Esophagus (tissue), 2 donors: Measurements from ENCODE around the gene SYT4. TPM values are rescaled to one million over a fixed set of nuclear protein-coding genes. Genes with fewer than 3 reads are reported as not detected.

ENCODE experiments used
- H3K27ac ChIP-seq, 2 donors: one replicate each; pipeline ENCODE4 v1.5.1; 2013; ENCODE audit warnings: low read depth in 2 of 2, mild to moderate bottlenecking in 2 of 2, inconsistent platforms in 1 of 2, low read length in 1 of 2, moderate library complexity in 1 of 2
- H3K27me3 ChIP-seq, 2 donors: one replicate each; pipeline ENCODE4 v1.6.1; 2013; ENCODE audit warnings: low read length in 2 of 2, control low read depth in 1 of 2, mild to moderate bottlenecking in 1 of 2; ENCODE audit not compliant: insufficient read depth in 2 of 2, control insufficient read depth in 1 of 2
- H3K36me3 ChIP-seq, 2 donors: one replicate each; pipeline ENCODE4 v1.6.1; 2013; ENCODE audit warnings: low read length in 1 of 2; ENCODE audit not compliant: control insufficient read depth in 2 of 2, insufficient read depth in 2 of 2
- H3K4me1 ChIP-seq, 2 donors: one replicate each; pipeline ENCODE4 v1.6.1; 2013; ENCODE audit warnings: low read length in 1 of 2; ENCODE audit not compliant: control insufficient read depth in 2 of 2, insufficient read depth in 2 of 2
- H3K4me3 ChIP-seq, 2 donors: one replicate each; pipeline ENCODE4 v1.5.1; 2013; ENCODE audit warnings: low read length in 2 of 2, mild to moderate bottlenecking in 2 of 2, low read depth in 1 of 2, moderate library complexity in 1 of 2
- H3K9me3 ChIP-seq, 2 donors: one replicate each; pipeline ENCODE4 v1.6.1; 2013; ENCODE audit warnings: mild to moderate bottlenecking in 2 of 2, low read depth in 1 of 2, low read length in 1 of 2, moderate library complexity in 1 of 2; ENCODE audit not compliant: control insufficient read depth in 2 of 2, insufficient read depth in 1 of 2
- WGBS, 2 donors: extraction: QIAGEN DNeasy Blood & Tissue Kit; methylation state at CpG; one replicate each; pipeline ENCODE4 v1.1.7; 2013; 5-methylcytosine and 5-hydroxymethylcytosine counted together
- polyA plus RNA-seq, 2 donors: library from polyadenylated mRNA; stranded (reverse); fragments of 200-250 nt; gene quantifications; one replicate each; pipeline ENCODE4 v1.2.3, GENCODE V29; 2013
- donor health status: healthy with polysubstance abuse.
- donor health status: Bipolar disorder and iron deficiency.

Gene SYT4
- polyA plus RNA-seq, 2 donors: 0.01 TPM; not detected in 1

GRCh38 chr18:43236921-43237320 is 40.4 kb downstream of the SYT4 start:
- Histone ChIP-seq H3K4me3 (no peak overlapping the region), H3K27ac (no peak overlapping the region), H3K9me3 (peaks cover 0 to 5% of the 10 kb centered on the region in 2 donors), H3K36me3 (no peaks in the 10 kb centered on the region), H3K27me3 (no peaks in the 10 kb centered on the region), H3K4me1 (no peaks in the 10 kb centered on the region)
- 48 to 57% methylated on average over 2 of the region's 2 CpGs for WGBS, 2 donors

- no peaks in the 10 kb centered on the region for H3K36me3 ChIP-seq
These were observed 42.4 kb downstream of the SYT4 start for GRCh38 chr18:43234889-43235288.

GRCh38 chr18:43222501-43222900 is 54.8 kb downstream of the SYT4 start:
- no peak overlapping the region for H3K4me3 ChIP-seq
- H3K27ac ChIP-seq: no peak overlapping the region
- no peaks in the 10 kb centered on the region for H3K27me3 ChIP-seq
- no peaks in the 10 kb centered on the region for H3K4me1 ChIP-seq
- 91 to 93% methylated on average over 2 of the region's 2 CpGs for WGBS, 2 donors
- no peaks in the 10 kb centered on the region for H3K36me3 ChIP-seq
- no peaks in the 10 kb centered on the region for H3K9me3 ChIP-seq

More at GRCh38 chr18:43234889-43235288, 42.4 kb downstream of the SYT4 start:
- H3K4me3 ChIP-seq: no peak overlapping the region
- peaks cover 0 to 5% of the 10 kb centered on the region in 2 donors for H3K9me3 ChIP-seq
- H3K27me3 ChIP-seq: no peaks in the 10 kb centered on the region
- 85 to 90% methylated on average over 2 of the region's 2 CpGs for WGBS, 2 donors
- no peak overlapping the region for H3K27ac ChIP-seq
- no peaks in the 10 kb centered on the region for H3K4me1 ChIP-seq

GRCh38 chr18:43220691-43221090 is 56.6 kb downstream of the SYT4 start:
- Histone ChIP-seq H3K27ac (no peak overlapping the region), H3K4me3 (no peak overlapping the region), H3K36me3 (no peaks in the 10 kb centered on the region), H3K27me3 (no peaks in the 10 kb centered on the region), H3K9me3 (no peaks in the 10 kb centered on the region), H3K4me1 (no peaks in the 10 kb centered on the region)

Other genes with a start within 250 kb of the SYT4 start
- not detected for gene RIT2, start 161.8 kb downstream of the SYT4 start, polyA plus RNA-seq